ENCODE measurements around the gene FAM107B. TPM values are rescaled to one million over a fixed set of nuclear protein-coding genes. Genes with fewer than 3 reads are reported as not detected.

The FAM107B gene
- total RNA-seq, 1 experiment from 2014 or later = 41.6 TPM

GRCh38 chr10:14531974-14532373 lies 242.7 kb downstream of the FAM107B start:
- Histone ChIP-seq H3K4me2 (ENCODE audit: low read length) (no peak overlapping the region), H3K4me1 (ENCODE audit: control insufficient read depth in 1 of 2, insufficient read depth in 2 of 2, low read length in 2 of 2) (peaks cover 0 to 17% of the 10 kb centered on the region in 2 experiments; a peak in 2 of 4 replicates), H2AFZ (ENCODE audit: low read depth, low read length, poor library complexity, severe bottlenecking) (no peak overlapping the region), H3K4me3 (replicated peaks in 1 of 2; ENCODE audit: low read depth in 1 of 2, low read length in 2 of 2) (no peak overlapping the region), H3K27me3 (ENCODE audit: insufficient read depth, low read length) (no peaks in the 10 kb centered on the region), H4K20me1 (ENCODE audit: insufficient read depth) (no peaks in the 10 kb centered on the region), H3K9me3 (ENCODE audit: control insufficient read depth in 1 of 2, insufficient read depth in 1 of 2, low read depth in 1 of 2, low read length in 2 of 2) (no peaks in the 10 kb centered on the region), H3K9me2 (ENCODE audit: insufficient read depth) (no peaks in the 10 kb centered on the region), H3K36me3 (ENCODE audit: control insufficient read depth in 1 of 2, insufficient read depth in 2 of 2, low read length in 2 of 2) (no peaks in the 10 kb centered on the region), H3K9ac (ENCODE audit: low read length) (no peak overlapping the region), H3K27ac (ENCODE audit: low read depth, low read length) (no peak overlapping the region), H3K79me2 (ENCODE audit: insufficient read depth, low read length) (no peaks in the 10 kb centered on the region)
- CTCF ChIA-PET = no interaction called here
- intact Hi-C loops (cut with micrococcal nuclease) = no loop called here
- BruUV-seq (replicated peaks) = no TSS peak
- TF ChIP-seq RAD21 (IDR thresholded peaks at IDR 0.05; ENCODE audit: low read depth) (no peak), SRF (IDR thresholded peaks at IDR 0.05; ENCODE audit: low read depth) (no peak), REST (IDR thresholded peaks at IDR 0.05; ENCODE audit: low read depth) (no peak), SIN3A (IDR thresholded peaks at IDR 0.05; ENCODE audit: low read depth) (no peak), EGR1 (IDR thresholded peaks at IDR 0.05; ENCODE audit: low read depth) (no peak), TCF7L2 (IDR thresholded peaks at IDR 0.05; ENCODE audit: borderline replicate concordance, extremely low read depth, insufficient read depth, insufficient read length) (no peak), JUND (IDR thresholded peaks at IDR 0.05) (no peak), ELF1 (IDR thresholded peaks at IDR 0.05; ENCODE audit: borderline replicate concordance, low read depth) (no peak), ZNF274 (IDR thresholded peaks at IDR 0.05; ENCODE audit: low read depth, low read length) (no peak), POLR2AphosphoS5 (IDR thresholded peaks at IDR 0.05; ENCODE audit: low read depth, low read length) (no peak), YY1 (IDR thresholded peaks at IDR 0.05; ENCODE audit: extremely low read depth, insufficient replicate concordance, low read depth, low read length) (no peak), ZFX (IDR thresholded peaks at IDR 0.05) (no peak), SP1 (IDR thresholded peaks at IDR 0.05; ENCODE audit: low read depth) (no peak), CTCF (IDR thresholded peaks at IDR 0.05 in 2 of 3, conservative IDR thresholded peaks at IDR 0.05 in 1 of 3; ENCODE audit: borderline replicate concordance in 1 of 3, insufficient read depth in 1 of 3, low read depth in 2 of 3, low read length in 2 of 3) (no peak)
- TF ChIP-seq, protein P1, sequence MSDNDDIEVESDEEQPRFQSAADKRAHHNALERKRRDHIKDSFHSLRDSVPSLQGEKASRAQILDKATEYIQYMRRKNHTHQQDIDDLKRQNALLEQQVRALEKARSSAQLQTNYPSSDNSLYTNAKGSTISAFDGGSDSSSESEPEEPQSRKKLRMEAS (IDR thresholded peaks at IDR 0.05) = no peak
- POLR2A ChIA-PET = no interaction called here
- no peak for DNase-seq (ENCODE audit: low read depth, low spot score)
- no peak for ATAC-seq
- RAD21 ChIA-PET (ENCODE audit: low non-redundant PET in 1 of 2, low total read pairs in 2 of 2, uncharacterized antibody in 2 of 2, unreplicated experiment in 2 of 2) = no interaction called here
